A549 treated with DMSO at 1 μM for 4 hours (cell line): ENCODE data around the gene SSB. TPM values are rescaled to one million over a fixed set of nuclear protein-coding genes. Genes with fewer than 3 reads are reported as not detected.

Experiments
- total RNA-seq: library from RNA; stranded (reverse); fragments of 200-300 nt; extraction: Qiagen RNA extraction; gene quantifications from 5 replicates; pipeline ENCODE4 v1.2.3, GENCODE V29; 2022; ENCODE audit warnings: low read depth

The SSB gene
- total RNA-seq = 134 to 157 TPM (median 146 TPM) in 5 replicates

GRCh38 chr2:169798718-169799592 lies at the start of gene SSB:
SSB (plus strand) TSS chr2:169798871; CDS start chr2:169800961, 2,090 bp downstream.

GRCh38 chr2:169824373-169825333 lies 26.0 kb downstream of the SSB start, which contains the start of gene METTL5:
METTL5 (minus strand) TSS chr2:169824905; CDS start chr2:169824597, 308 bp downstream.

GRCh38 chr2:169827272-169828140 lies 28.8 kb downstream of the SSB start, which contains the start of gene UBR3:
UBR3 (plus strand) TSS chr2:169827454; CDS start chr2:169827508, 54 bp downstream.

Other genes starting within 250 kb of the SSB start
- 16.8 to 27.0 TPM (median 26.2 TPM) in 5 replicates for gene FASTKD1, start 225.0 kb upstream of the SSB start, total RNA-seq
- gene PPIG, start 214.5 kb upstream of the SSB start, total RNA-seq = 36.3 to 46.2 TPM (median 44.9 TPM) in 5 replicates
- 0.19 to 0.74 TPM (median 0.33 TPM) in 5 replicates for gene CFAP210, start 104.5 kb upstream of the SSB start, total RNA-seq
- gene PHOSPHO2, start 104.4 kb upstream of the SSB start, total RNA-seq = 2.7 to 3.4 TPM (median 2.9 TPM) in 5 replicates
- gene KLHL23, start 65.0 kb upstream of the SSB start, total RNA-seq = 6.3 to 9.9 TPM (median 9.4 TPM) in 5 replicates
- 61.8 to 86.8 TPM (median 65.0 TPM) in 5 replicates for gene METTL5, start 26.0 kb downstream of the SSB start, total RNA-seq
- gene UBR3, start 28.6 kb downstream of the SSB start, total RNA-seq = 9.4 to 14.0 TPM (median 11.8 TPM) in 5 replicates